Activated CD8-positive, alpha-beta memory T cell treated with anti-CD3 and anti-CD28 coated beads for 4 hours (primary cell): ENCODE measurements around the gene SLAIN2.
A peak's percentile ranks its signal among the peaks of the same experiment; 100 is the strongest.

Experiments used
- DNase-seq, 2 donors: peaks; one replicate each; pipeline ENCODE4 v3.0.0-alpha.2; 2020; ENCODE audit warnings: low read depth in 2 of 2

The SLAIN2 gene

GRCh38 chr4:48334900-48335384, 6.4 kb upstream of the SLAIN2 start:
- DNase-seq = no peak

GRCh38 chr4:48336146-48336870, 5.0 kb upstream of the SLAIN2 start:
- DNase-seq = no peak

- DNase-seq = no peak
These were observed 3.6 kb upstream of the SLAIN2 start for GRCh38 chr4:48337731-48338130.

DNA sequence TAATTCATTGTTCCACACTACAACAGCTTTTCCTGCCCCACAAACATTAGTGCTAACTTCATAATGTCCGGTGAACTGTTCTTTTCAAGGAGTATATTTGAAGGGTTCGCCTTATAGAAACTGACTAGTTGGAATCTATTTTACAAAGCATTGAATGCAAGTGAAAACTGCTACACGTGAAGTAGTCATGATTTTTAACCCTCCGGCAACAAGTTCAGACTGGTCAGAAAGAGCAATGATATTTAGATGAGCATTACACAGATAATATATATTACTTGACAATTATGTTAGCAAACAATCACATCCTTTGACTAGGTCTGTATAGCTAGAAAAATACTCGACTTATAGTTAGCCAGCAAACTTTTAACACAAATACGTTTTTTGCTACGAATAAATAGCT, 1.7 kb upstream of the SLAIN2 start:
- no peak for DNase-seq

GRCh38 chr4:48340276-48340964, 909 bp upstream of the SLAIN2 start:
- no peak for DNase-seq

DNA sequence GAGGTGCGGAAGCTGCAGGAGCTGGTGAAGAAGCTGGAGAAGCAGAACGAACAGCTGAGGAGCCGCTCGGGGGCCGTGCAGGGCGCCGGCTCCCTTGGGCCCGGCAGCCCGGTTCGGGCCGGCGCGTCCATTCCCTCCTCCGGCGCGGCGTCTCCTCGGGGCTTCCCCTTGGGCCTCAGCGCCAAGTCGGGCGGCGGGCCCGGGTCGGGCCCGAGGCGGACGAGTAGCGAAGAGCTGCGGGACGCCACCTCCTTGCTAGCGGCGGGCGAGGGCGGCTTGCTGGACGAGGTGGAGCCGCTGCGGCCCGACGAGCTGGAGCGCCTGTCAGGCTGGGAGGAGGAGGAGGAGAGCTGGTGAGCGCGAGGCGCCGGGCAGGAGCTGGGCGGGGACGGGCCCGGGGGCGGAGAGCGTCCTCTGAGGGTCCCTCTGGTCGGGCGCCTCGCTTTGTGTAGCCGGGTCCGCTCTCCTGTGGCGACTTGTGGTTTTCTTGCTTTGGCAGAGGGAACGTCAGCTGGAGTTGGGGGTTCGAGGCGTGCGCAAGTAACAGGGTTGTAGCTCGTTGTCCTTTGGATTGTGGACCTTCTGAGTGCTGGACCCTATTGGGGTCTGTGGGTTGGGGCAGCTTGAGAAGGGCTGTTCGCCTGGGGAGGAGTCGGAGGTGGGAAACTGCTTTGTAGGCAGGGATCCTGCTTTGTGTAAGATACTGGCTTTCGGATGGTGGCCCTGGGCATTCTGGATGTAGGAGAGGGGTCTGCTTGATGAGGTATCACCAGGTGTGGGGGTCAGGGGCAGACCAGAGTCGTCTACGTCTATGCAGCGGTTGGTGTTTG, 662 bp downstream of the SLAIN2 start:
- DNase-seq = peak in 1 of 2 donors; percentile 10

GRCh38 chr4:48342606-48342880, 1.2 kb downstream of the SLAIN2 start:
- DNase-seq = no peak

DNA sequence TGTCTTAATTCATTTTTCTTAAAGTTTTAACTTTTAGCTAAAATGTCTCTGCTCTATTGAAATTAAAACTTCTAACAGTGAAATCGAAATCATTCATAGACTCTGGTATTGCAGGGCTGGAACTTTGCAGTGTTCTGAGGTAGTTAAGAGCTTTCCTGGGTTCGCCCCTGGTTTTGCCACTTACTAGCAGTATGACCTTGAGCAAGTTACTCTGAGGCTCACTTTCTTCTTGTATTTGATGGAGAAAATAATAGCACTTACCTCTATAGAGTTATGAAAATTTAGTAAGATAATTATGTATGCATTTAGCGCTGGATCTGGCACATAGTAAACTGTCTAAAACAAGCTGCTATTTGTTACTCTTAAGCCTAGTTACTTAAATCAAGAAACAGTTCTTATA, 1.7 kb downstream of the SLAIN2 start:
- no peak for DNase-seq

DNA sequence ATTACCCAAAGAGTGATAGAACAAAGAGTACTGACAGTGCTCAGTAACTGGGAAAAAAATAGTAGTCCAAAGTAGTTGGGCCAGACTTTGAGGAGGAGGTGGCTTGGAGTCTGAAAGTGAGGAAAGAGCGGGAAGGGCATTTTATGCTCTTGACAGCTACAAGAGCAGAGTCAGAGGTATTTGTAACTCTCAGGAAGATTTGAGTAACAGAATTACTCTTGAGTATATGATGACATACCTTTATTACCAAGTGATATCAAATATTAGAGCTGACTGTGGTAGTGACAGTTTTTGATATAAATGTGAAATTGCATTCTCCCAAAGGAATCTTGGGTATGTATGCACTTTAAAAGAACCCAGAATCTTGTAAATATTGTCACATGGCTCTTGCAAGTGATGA, 2.2 kb downstream of the SLAIN2 start:
- DNase-seq = no peak

GRCh38 chr4:48345542-48345941, 4.2 kb downstream of the SLAIN2 start:
- no peak for DNase-seq

DNA sequence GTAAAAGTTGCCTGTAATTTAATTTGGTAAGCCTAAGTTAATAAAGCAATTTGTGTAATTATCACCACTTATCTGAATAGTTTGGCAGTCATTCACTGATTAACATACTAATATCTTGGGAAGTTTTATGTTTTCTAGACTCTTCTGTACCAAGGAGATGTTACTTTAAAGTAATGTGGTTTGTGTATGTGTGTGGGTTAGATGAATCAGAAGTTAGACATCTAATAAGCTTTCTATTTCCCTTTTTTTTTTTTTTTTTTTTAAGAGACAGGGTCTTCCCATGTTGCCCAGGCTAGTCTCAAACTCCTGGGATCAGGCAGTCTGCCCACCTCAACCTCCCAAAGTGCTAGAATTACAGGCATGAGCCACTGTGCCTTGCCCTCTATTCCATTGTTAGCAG, 5.3 kb downstream of the SLAIN2 start:
- DNase-seq = no peak

GRCh38 chr4:48347282-48347921, 6.1 kb downstream of the SLAIN2 start:
- DNase-seq = no peak

GRCh38 chr4:48350871-48351270, 9.5 kb downstream of the SLAIN2 start:
- DNase-seq = no peak

DNA sequence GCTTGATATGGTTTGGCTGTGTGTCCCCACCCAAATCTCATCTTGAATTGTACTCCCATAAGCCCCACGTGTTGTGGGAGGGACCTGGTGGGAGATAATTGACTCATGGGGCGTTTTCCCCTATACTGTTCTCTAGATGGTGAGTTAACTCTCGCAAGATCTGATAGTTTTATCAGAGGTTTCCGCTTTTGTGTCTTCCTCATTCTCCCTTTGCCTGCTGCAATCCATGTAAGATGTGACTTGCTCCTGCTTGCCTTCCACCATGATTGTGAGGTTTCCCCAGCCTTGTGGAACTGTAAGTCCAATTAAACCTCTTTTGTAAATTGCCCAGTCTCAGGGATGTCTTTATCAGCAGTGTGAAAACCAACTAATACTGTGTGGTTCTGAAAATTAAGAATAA, 11.5 kb downstream of the SLAIN2 start:
- DNase-seq = no peak

GRCh38 chr4:48356355-48356754, 15.0 kb downstream of the SLAIN2 start:
- DNase-seq = no peak

DNA sequence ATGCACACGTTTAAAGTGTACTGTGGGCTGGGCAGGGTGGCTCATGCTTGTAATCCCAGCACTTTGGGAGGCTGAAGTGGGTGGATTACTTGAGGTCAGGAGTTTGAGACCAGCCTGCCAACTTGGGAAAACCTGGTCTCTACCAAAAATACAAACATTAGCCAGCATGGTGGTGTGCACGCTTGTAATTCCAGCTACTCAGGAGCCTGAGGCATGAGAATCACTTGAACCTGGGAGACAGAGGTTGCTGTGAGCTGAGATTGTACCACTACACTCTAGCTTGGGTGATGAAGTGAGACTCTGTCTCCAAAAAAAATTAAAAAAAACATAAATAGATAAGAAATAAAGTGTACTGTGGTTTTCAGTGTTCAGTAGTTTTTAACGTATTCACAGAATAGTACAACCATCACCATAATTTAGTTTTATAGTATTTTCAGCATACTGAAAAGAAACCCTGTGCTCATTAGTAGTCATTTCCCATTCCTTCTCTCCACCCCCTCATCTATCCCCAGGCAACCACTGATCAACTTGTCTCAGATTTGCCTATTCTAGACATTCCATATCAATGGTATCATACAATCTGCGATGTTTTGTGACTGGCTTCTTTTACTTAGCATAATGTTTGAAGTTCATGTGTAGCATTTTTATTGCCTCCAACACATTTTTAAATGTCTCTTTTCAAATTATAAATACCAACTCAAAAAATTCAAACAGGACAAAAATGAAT, 19.1 kb downstream of the SLAIN2 start:
- no peak for DNase-seq

DNA sequence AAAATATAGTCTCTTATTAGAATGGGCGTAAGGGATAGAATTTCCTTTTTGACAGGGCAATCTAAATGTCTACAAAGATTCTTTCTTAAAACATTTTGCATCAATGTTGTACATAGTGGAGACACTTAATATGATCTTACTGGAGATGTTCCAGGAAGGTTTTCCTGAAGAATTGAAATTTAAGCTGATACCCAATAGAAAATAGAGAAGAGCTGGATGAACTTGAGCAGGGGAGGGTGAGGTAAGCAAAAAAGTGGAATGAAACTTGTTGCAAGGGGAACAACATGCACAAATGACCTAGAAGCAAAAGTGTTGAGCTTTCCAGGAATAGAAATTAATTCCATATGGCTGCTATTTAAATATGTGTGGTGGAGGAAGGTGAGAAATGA, 19.7 kb downstream of the SLAIN2 start:
- no peak for DNase-seq

- DNase-seq = no peak
These were observed 25.3 kb downstream of the SLAIN2 start for GRCh38 chr4:48366611-48367010.

- no peak for DNase-seq
These were observed 25.7 kb downstream of the SLAIN2 start for GRCh38 chr4:48367016-48367415.

GRCh38 chr4:48368389-48368788, 27.1 kb downstream of the SLAIN2 start:
- DNase-seq = no peak

- DNase-seq = no peak
These were observed 27.9 kb downstream of the SLAIN2 start for GRCh38 chr4:48369248-48369647.

GRCh38 chr4:48369771-48370170, 28.4 kb downstream of the SLAIN2 start:
- no peak for DNase-seq
